Measurements from ENCODE around the gene ST8SIA5. TPM values are rescaled to one million over a fixed set of nuclear protein-coding genes. Genes with fewer than 3 reads are reported as not detected.

The ST8SIA5 gene
- total and polyA plus RNA-seq, 9 of the 15 experiments (the other 6 are each of a cell fraction or from before 2014, with no cell fraction given) = 0.03 to 0.33 (median 0.06) TPM; not detected in 5

- CTCF ChIA-PET (ENCODE audit: low intra/inter-chr PET ratio) = no interaction called here
- intact Hi-C loops (cut with micrococcal nuclease) = no loop called here
Measured at GRCh38 chr18:46755315-46756024, 1.4 kb downstream of the ST8SIA5 start.

More at GRCh38 chr18:46755315-46756024, 1.4 kb downstream of the ST8SIA5 start:
- no peak for TF ChIP-seq ZBTB12 (CRISPR knock-in tag; IDR thresholded peaks at IDR 0.05)
- TF ChIP-seq, protein P1, sequence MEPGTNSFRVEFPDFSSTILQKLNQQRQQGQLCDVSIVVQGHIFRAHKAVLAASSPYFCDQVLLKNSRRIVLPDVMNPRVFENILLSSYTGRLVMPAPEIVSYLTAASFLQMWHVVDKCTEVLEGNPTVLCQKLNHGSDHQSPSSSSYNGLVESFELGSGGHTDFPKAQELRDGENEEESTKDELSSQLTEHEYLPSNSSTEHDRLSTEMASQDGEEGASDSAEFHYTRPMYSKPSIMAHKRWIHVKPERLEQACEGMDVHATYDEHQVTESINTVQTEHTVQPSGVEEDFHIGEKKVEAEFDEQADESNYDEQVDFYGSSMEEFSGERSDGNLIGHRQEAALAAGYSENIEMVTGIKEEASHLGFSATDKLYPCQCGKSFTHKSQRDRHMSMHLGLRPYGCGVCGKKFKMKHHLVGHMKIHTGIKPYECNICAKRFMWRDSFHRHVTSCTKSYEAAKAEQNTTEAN (CRISPR knock-in tag; IDR thresholded peaks at IDR 0.05) = no peak
- TF ChIP-seq ZNF184 (CRISPR knock-in tag; IDR thresholded peaks at IDR 0.05) = no peak
- no peak for TF ChIP-seq ATF3 (IDR thresholded peaks at IDR 0.05)
- TF ChIP-seq ATF3 (CRISPR knock-in tag; conservative IDR thresholded peaks at IDR 0.05) = no peak
- no peak for TF ChIP-seq NCOA1 (IDR thresholded peaks at IDR 0.05; ENCODE audit: low read depth)
- TF ChIP-seq ZNF695 (CRISPR knock-in tag; IDR thresholded peaks at IDR 0.05) = no peak
- no peak for TF ChIP-seq ZNF316 (IDR thresholded peaks at IDR 0.05)
- TF ChIP-seq BRCA1 (IDR thresholded peaks at IDR 0.05) = no peak
- no peak for TF ChIP-seq BRCA1 (CRISPR knock-in tag; IDR thresholded peaks at IDR 0.05)
- ATAC-seq (no peak), FAIRE-seq (no peak), DNase-seq (ENCODE audit: extremely low read depth in 1 of 4, low spot score in 3 of 4) (no peak)
- no TSS peak for BruUV-seq (replicated peaks)
- H3K4me1 ChIP-seq (replicated peaks in 1 of 2; ENCODE audit: control insufficient read depth in 2 of 2, insufficient read depth in 2 of 2, low read length in 2 of 2) = peaks cover 0 to 4% of the 10 kb centered on the region in 2 experiments; a peak in 1 of 5 replicates
- WGBS (ENCODE audit: insufficient coverage, low coverage, missing lambda C conversion rate) = 10% methylated on average over 17 of the region's 17 CpGs
- POLR2A ChIA-PET = no interaction called here
- H3K4me2 ChIP-seq (ENCODE audit: insufficient read depth, low read length) = no peak overlapping the region
- no peaks in the 10 kb centered on the region for H3K9me3 ChIP-seq (replicated peaks; ENCODE audit: control insufficient read depth, insufficient read depth, low read depth, low read length)
- H2AFZ ChIP-seq (ENCODE audit: low read depth, low read length) = no peak overlapping the region
- peaks cover 2 to 21% of the 10 kb centered on the region in 2 experiments; a peak in 3 of 5 replicates for H3K27me3 ChIP-seq (ENCODE audit: control insufficient read depth in 2 of 2, insufficient read depth in 2 of 2, low read length in 2 of 2)
- H3K36me3 ChIP-seq (ENCODE audit: control insufficient read depth, insufficient read depth, low read length) = no peaks in the 10 kb centered on the region
- H4K20me1 ChIP-seq (replicated peaks; ENCODE audit: control insufficient read depth, insufficient read depth, low read length) = no peaks in the 10 kb centered on the region
- no peaks in the 10 kb centered on the region for H3K79me2 ChIP-seq (ENCODE audit: control insufficient read depth, insufficient read depth, low read length)
- H3K9me1 ChIP-seq (ENCODE audit: control insufficient read depth, insufficient read depth, low read length) = no peaks in the 10 kb centered on the region
- in situ Hi-C loops (cut with MboI) = no loop called here
- no peak overlapping the region for H3K9ac ChIP-seq (ENCODE audit: insufficient read depth in 1 of 2, low read depth in 2 of 2, low read length in 2 of 2)
- no peak overlapping the region for H3K27ac ChIP-seq (ENCODE audit: extremely low read depth, low read depth, low read length)
- no peak overlapping the region for H3K4me3 ChIP-seq
